Measurements from ENCODE around the gene MGAT3. TPM values are rescaled to one million over a fixed set of nuclear protein-coding genes. Genes with fewer than 3 reads are reported as not detected.

The MGAT3 gene
- total and polyA plus RNA-seq, 2 donors from 2014 or later, result 2.7 to 5.4 TPM

- no peak overlapping the region for H3K9ac ChIP-seq (ENCODE audit: low read length in 3 of 3)
- TF ChIP-seq CTCF (IDR thresholded peaks at IDR 0.05; ENCODE audit: borderline replicate concordance, extremely low read depth, insufficient read depth), result no peak
- no peaks in the 10 kb centered on the region for H3K27me3 ChIP-seq (ENCODE audit: control insufficient read depth, insufficient read depth, low read length)
- H3K36me3 ChIP-seq (ENCODE audit: control insufficient read depth in 2 of 3, insufficient read depth in 3 of 3, low read length in 3 of 3), result peaks cover 3 to 36% (median 26%) of the 10 kb centered on the region in 3 donors
- no peak overlapping the region for H3K4me3 ChIP-seq (ENCODE audit: low read length in 3 of 3)
- no peak for FAIRE-seq
- no peaks in the 10 kb centered on the region for H3K9me3 ChIP-seq (ENCODE audit: control insufficient read depth in 2 of 3, insufficient read depth in 1 of 3, low read length in 3 of 3)
- H3K27ac ChIP-seq (ENCODE audit: low read depth in 2 of 2, low read length in 2 of 2), result no peak overlapping the region
- intact Hi-C loops (cut with DNase I), result no loop called here
- H3K4me1 ChIP-seq (ENCODE audit: control insufficient read depth in 2 of 3, insufficient read depth in 2 of 3, low read depth in 1 of 3, low read length in 3 of 3), result peaks cover 0 to 71% (median 55%) of the 10 kb centered on the region in 3 donors
- DNase-seq, result peak in 1 of 5 donors; percentile 66
These were observed 69.9 kb downstream of the MGAT3 start for GRCh38 chr22:39526736-39527171.

- FAIRE-seq (no peak), DNase-seq (peak in 1 of 5 donors; percentile 55)
- Histone ChIP-seq H3K9me3 (ENCODE audit: control insufficient read depth in 2 of 3, insufficient read depth in 1 of 3, low read length in 3 of 3) (no peaks in the 10 kb centered on the region), H3K9ac (ENCODE audit: low read length in 3 of 3) (no peak overlapping the region), H3K27ac (ENCODE audit: low read depth in 2 of 2, low read length in 2 of 2) (no peak overlapping the region), H3K4me3 (ENCODE audit: low read length in 3 of 3) (no peak overlapping the region), H3K4me1 (ENCODE audit: control insufficient read depth in 2 of 3, insufficient read depth in 2 of 3, low read depth in 1 of 3, low read length in 3 of 3) (peaks cover 0 to 67% (median 52%) of the 10 kb centered on the region in 3 donors), H3K36me3 (ENCODE audit: control insufficient read depth in 2 of 3, insufficient read depth in 3 of 3, low read length in 3 of 3) (peaks cover 0 to 31% (median 21%) of the 10 kb centered on the region in 3 donors), H3K27me3 (ENCODE audit: control insufficient read depth, insufficient read depth, low read length) (no peaks in the 10 kb centered on the region)
- intact Hi-C loops (cut with DNase I), result no loop called here
- no peak for TF ChIP-seq CTCF (IDR thresholded peaks at IDR 0.05; ENCODE audit: borderline replicate concordance, extremely low read depth, insufficient read depth)
These were observed 70.7 kb downstream of the MGAT3 start for GRCh38 chr22:39527481-39527961.

GRCh38 chr22:39528080-39528661, 71.4 kb downstream of the MGAT3 start:
- no peak for FAIRE-seq

More at GRCh38 chr22:39528080-39528661, 71.4 kb downstream of the MGAT3 start:
- Histone ChIP-seq H3K9me3 (ENCODE audit: control insufficient read depth in 2 of 3, insufficient read depth in 1 of 3, low read length in 3 of 3) (no peaks in the 10 kb centered on the region), H3K4me3 (ENCODE audit: low read length in 3 of 3) (no peak overlapping the region), H3K27me3 (ENCODE audit: control insufficient read depth, insufficient read depth, low read length) (no peaks in the 10 kb centered on the region), H3K9ac (ENCODE audit: low read length in 3 of 3) (no peak overlapping the region), H3K36me3 (ENCODE audit: control insufficient read depth in 2 of 3, insufficient read depth in 3 of 3, low read length in 3 of 3) (peaks cover 0 to 24% (median 14%) of the 10 kb centered on the region in 3 donors), H3K4me1 (ENCODE audit: control insufficient read depth in 2 of 3, insufficient read depth in 2 of 3, low read depth in 1 of 3, low read length in 3 of 3) (peaks cover 0 to 61% (median 48%) of the 10 kb centered on the region in 3 donors), H3K27ac (ENCODE audit: low read depth in 2 of 2, low read length in 2 of 2) (no peak overlapping the region)
- peak in 2 of 5 donors; percentile 63 to 69 for DNase-seq
- intact Hi-C loops (cut with DNase I), result no loop called here
- TF ChIP-seq CTCF (IDR thresholded peaks at IDR 0.05; ENCODE audit: borderline replicate concordance, extremely low read depth, insufficient read depth), result no peak

Measured in kidney (tissue), 14 donors.